GM12892 (cell line): ENCODE data around the gene PTGES3L.

Source experiments
- POLR2A ChIP-seq: IDR thresholded peaks from 2 replicates; pipeline ENCODE4 v1.6.1; 2011; ENCODE audit warnings: low read depth, low read length, control low read depth
- POLR2AphosphoS5 ChIP-seq: IDR thresholded peaks from 2 replicates; pipeline ENCODE4 v1.6.1; 2011; ENCODE audit warnings: low read depth, low read length, control low read depth
- TAF1 ChIP-seq: IDR thresholded peaks from 2 replicates; pipeline ENCODE4 v1.6.1; 2011; ENCODE audit warnings: low read depth, mild to moderate bottlenecking, control low read depth, low read length, borderline replicate concordance

- TF ChIP-seq POLR2A = no peak
- no peak for TF ChIP-seq POLR2AphosphoS5
- TF ChIP-seq TAF1 = no peak
Observed at GRCh38 chr17:43021741-43022512, 42.0 kb upstream of the PTGES3L start, which contains the start of gene VAT1.
